Kidney capillary endothelial cell (primary cell): ENCODE results near the gene PYURF.

Experiments used
- DNase-seq: peaks from one replicate; pipeline ENCODE4 v3.0.0-alpha.2; 2018; ENCODE audit warnings: low spot score

Gene PYURF

GRCh38 chr4:88511236-88511635 lies 12.3 kb downstream of the PYURF start:
- no peak for DNase-seq

GRCh38 chr4:88503344-88503743 lies 20.2 kb downstream of the PYURF start:
- DNase-seq, result no peak

GRCh38 chr4:88497859-88498409 lies 25.6 kb downstream of the PYURF start:
- no peak for DNase-seq

DNA sequence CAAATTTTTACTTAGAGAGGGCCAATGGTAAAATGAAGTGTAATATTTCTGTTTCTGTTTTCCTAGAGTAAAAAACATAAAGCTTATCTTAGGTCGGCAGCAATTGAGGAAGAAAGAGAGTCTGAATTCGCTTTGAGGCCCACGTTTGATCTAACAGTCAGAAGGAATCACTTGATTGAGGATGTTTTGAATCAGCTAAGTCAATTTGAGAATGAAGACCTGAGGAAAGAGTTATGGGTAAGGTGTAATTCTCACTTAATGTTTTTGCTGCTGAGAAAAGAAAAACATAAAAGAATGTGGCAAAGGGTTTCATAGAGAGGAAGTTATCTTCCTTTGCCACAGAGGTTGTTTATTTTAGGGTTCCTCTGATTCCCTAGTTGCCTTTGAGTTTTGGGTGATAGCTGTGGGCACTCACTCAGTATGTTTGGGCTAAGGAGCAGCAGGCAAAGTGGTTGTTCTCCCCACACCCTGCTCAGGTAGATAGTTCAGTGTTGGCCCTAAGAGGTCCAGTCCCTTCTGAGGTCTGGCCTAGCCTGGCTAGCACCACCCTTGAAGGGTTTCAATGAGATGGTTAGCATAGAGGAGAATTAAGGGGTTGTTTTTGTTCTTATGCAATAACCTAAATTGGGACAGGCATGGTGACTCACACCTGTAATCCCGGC lies 34.3 kb downstream of the PYURF start:
- DNase-seq, result no peak

GRCh38 chr4:88481537-88481936 lies 42.0 kb downstream of the PYURF start:
- DNase-seq, result no peak

DNA sequence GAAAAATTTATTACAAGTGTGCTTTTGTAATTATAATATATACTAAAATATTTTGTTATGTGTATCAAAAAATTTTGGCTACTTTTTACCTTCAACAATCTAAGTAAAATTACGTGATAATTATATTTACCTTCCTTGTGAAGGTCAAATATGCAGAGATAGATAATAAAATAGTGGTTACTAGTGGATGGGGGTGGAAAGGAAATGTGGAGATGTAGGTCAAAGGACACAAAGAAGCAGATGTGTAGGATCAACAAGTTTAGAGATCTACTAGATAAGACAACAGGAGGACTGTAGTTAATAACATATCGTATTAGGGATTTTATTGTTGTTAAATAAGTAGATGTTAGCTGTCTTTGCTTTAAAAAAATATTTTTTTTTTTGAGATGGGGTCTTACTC lies 45.3 kb downstream of the PYURF start:
- no peak for DNase-seq

- DNase-seq, result no peak
Measured at GRCh38 chr4:88477229-88477860, 46.2 kb downstream of the PYURF start.
